Measurements from ENCODE around the gene IFNAR2. TPM values are rescaled to one million over a fixed set of nuclear protein-coding genes. Genes with fewer than 3 reads are reported as not detected.

IFNAR2 gene
- total and polyA plus RNA-seq, 7 donors: 3.3 to 10.0 (median 4.2) TPM

DNA sequence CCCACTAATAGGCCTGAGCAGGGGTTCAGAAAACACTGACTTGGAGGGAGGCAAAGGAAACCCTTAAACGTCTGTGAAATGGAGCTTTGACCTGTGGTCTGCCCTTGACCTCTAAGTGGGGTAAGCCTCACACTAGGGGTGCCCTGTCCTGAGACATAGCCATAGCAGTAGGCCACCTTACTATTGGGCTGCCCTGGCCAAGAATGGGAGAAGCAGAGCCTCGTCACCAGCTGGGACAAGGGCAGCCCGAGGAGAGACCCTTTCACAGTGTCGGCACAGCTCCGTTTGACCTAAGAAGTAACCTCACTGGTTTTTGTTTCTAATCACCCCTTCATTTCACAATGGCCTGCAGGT lies 26.4 kb upstream of the IFNAR2 start:
- H3K4me3 ChIP-seq: no peak overlapping the region
- no peaks in the 10 kb centered on the region for H3K27me3 ChIP-seq (ENCODE audit: insufficient read depth in 3 of 3, low read length in 2 of 3)
- H3K27ac ChIP-seq: peak overlapping the region; percentile 41
- WGBS, 3 donors: 63 to 72% (median 64%) methylated on average over 5 of the region's 5 CpGs
- no peaks in the 10 kb centered on the region for H3K9me3 ChIP-seq
- no peaks in the 10 kb centered on the region for H3K36me3 ChIP-seq (ENCODE audit: insufficient read depth in 1 of 2, low read depth in 1 of 2)
- no peak for DNase-seq
- H3K4me1 ChIP-seq: peaks cover 14% of the 10 kb centered on the region
- intact Hi-C loops (cut with DNase I): loop anchor here (5.0 kb wide), 3 partner anchors 169 to 404 kb away; no protein-coding TSS in a partner anchor
- ATAC-seq: no peak
- TF ChIP-seq, protein P1, sequence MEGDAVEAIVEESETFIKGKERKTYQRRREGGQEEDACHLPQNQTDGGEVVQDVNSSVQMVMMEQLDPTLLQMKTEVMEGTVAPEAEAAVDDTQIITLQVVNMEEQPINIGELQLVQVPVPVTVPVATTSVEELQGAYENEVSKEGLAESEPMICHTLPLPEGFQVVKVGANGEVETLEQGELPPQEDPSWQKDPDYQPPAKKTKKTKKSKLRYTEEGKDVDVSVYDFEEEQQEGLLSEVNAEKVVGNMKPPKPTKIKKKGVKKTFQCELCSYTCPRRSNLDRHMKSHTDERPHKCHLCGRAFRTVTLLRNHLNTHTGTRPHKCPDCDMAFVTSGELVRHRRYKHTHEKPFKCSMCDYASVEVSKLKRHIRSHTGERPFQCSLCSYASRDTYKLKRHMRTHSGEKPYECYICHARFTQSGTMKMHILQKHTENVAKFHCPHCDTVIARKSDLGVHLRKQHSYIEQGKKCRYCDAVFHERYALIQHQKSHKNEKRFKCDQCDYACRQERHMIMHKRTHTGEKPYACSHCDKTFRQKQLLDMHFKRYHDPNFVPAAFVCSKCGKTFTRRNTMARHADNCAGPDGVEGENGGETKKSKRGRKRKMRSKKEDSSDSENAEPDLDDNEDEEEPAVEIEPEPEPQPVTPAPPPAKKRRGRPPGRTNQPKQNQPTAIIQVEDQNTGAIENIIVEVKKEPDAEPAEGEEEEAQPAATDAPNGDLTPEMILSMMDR (IDR thresholded peaks at IDR 0.05): no peak

DNA sequence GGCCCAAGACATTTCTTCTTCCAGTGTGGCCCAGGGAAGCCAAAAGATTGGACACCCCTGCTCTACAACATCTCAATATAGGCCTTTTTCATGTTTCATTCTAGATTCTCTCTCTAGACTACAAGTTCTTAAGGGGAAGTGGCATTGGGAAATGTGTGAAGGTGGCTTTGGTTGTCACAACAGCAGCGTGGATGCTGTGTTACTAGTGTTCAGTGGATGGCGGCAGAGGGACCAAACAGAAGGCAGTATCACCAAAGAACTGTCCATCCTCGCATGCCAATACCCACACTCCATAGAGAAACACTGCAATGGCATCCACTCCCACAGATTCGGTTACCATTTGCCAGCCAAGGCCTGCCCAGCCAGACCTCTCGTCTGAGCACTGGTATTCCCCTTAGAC lies 24.3 kb upstream of the IFNAR2 start:
- TF ChIP-seq, protein P1 (IDR thresholded peaks at IDR 0.05): no peak
- 52 to 76% (median 58%) methylated on average over 5 of the region's 5 CpGs for WGBS, 3 donors
- H3K27ac ChIP-seq: no peak overlapping the region
- H3K36me3 ChIP-seq (ENCODE audit: insufficient read depth in 1 of 2, low read depth in 1 of 2): no peaks in the 10 kb centered on the region
- H3K9me3 ChIP-seq: no peaks in the 10 kb centered on the region
- no peaks in the 10 kb centered on the region for H3K27me3 ChIP-seq (ENCODE audit: insufficient read depth in 3 of 3, low read length in 2 of 3)
- H3K4me1 ChIP-seq: peaks cover 5% of the 10 kb centered on the region
- H3K4me3 ChIP-seq: no peak overlapping the region
- DNase-seq (no peak), ATAC-seq (peak in 1 of 4 donors; percentile 44)
- intact Hi-C loops (cut with DNase I): no loop called here

DNA sequence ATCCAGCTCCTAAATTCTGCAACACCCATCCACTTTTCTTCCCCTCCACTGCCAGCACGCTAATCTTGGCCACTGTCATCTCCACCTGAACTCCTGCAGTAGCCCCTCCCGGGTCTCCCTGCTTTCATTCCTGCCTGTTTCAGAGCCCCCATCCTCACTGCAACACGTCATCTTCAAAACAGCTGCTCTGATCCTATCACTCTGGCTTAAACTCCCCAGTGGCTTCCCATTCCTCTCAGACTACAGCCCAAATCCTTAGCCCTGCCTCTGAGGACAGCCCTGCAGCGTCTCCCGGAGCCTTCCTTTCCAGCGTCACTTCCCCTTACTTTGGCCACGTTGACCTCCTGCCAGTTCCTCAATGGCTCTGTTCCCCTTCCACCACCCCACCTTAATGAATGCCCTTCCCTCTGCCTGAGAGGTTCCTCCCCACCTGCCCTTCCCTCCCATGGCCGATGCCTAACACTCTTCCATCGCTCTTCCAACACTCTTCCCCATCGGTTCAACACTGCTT lies 22.9 kb upstream of the IFNAR2 start:
- no peak for ATAC-seq

DNA sequence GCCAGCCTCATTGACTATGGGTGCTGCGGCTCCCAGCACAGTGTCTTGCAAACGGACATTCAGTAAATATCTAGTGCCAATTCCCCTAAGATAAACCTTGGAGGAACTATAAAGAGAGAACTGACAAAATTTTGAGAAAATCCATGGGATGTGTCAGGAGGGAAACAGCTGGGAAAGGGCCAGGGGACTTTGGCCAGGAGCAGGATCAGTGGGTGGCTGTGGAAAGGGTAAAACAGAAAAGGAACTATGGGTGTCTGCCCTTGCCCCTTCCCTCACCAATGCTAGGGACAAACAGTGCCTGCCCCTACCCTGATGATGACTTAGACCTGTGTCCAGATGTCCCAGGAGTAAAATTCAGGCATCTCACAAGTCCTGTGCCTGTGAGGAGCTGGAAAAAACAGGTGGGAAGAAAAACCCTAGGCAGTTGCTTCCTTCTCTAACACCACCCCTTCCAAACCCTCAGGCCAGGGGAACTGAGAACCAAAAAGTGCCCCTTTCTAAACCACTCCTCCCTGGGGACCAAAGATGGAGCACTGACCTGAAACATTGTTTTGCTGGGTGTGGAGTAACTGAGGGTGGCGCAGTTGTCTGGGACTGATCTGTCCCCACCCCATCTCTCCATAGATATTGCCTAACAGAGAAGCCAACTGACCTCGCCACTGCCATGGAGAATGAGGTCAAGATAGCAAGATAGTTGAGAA lies 22.1 kb upstream of the IFNAR2 start:
- no peak for DNase-seq
- Histone ChIP-seq H3K4me1 (peaks cover 5% of the 10 kb centered on the region), H3K27ac (no peak overlapping the region), H3K27me3 (ENCODE audit: insufficient read depth in 3 of 3, low read length in 2 of 3) (no peaks in the 10 kb centered on the region), H3K36me3 (ENCODE audit: insufficient read depth in 1 of 2, low read depth in 1 of 2) (no peaks in the 10 kb centered on the region), H3K9me3 (no peaks in the 10 kb centered on the region), H3K4me3 (no peak overlapping the region)
- 88 to 91% (median 89%) methylated on average over 4 of the region's 4 CpGs for WGBS, 3 donors
- no peak for ATAC-seq
- TF ChIP-seq, protein P1 (IDR thresholded peaks at IDR 0.05): no peak
- intact Hi-C loops (cut with DNase I): no loop called here

More for the DNA sequence above, 22.9 kb upstream of the IFNAR2 start:
- Histone ChIP-seq H3K27ac (no peak overlapping the region), H3K9me3 (no peaks in the 10 kb centered on the region), H3K27me3 (ENCODE audit: insufficient read depth in 3 of 3, low read length in 2 of 3) (no peaks in the 10 kb centered on the region), H3K36me3 (ENCODE audit: insufficient read depth in 1 of 2, low read depth in 1 of 2) (no peaks in the 10 kb centered on the region), H3K4me3 (no peak overlapping the region), H3K4me1 (peaks cover 5% of the 10 kb centered on the region)
- 70 to 80% (median 77%) methylated on average over 10 of the region's 10 CpGs for WGBS, 3 donors
- TF ChIP-seq, protein P1 (IDR thresholded peaks at IDR 0.05): no peak
- no peak for DNase-seq
- intact Hi-C loops (cut with DNase I): no loop called here

Data from psoas muscle (tissue), 8 donors.